Measurements from ENCODE around the gene AFG1L. TPM values are rescaled to one million over a fixed set of nuclear protein-coding genes. Genes with fewer than 3 reads are reported as not detected.
"Not testable (repeated sequence)": the region's sequence is repeated elsewhere in the genome, so short reads cannot be mapped to it uniquely, and the experiment has no call there.

The AFG1L gene
- total and polyA plus RNA-seq, 2 experiments from 2014 or later, result 4.1 to 8.7 TPM

DNA sequence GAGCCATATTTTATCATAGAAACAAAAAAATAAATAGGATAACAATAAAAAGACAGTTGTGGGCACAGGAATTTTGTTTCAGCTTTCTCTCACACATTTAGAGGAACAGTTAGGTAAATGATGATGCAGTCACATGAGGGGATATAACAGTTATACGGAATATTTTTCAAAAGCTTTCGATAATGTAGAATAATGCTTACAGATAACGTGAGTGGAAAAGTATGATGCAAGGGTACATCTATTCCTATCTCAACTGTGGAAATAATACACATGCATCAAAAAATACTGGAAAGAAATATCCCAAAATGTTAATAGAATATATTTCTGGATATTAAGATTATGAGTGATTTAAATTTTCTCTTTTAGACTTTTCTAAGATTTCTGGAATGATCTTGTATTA is 114.0 kb downstream of the AFG1L start (continued):
- TF ChIP-seq, protein P1, sequence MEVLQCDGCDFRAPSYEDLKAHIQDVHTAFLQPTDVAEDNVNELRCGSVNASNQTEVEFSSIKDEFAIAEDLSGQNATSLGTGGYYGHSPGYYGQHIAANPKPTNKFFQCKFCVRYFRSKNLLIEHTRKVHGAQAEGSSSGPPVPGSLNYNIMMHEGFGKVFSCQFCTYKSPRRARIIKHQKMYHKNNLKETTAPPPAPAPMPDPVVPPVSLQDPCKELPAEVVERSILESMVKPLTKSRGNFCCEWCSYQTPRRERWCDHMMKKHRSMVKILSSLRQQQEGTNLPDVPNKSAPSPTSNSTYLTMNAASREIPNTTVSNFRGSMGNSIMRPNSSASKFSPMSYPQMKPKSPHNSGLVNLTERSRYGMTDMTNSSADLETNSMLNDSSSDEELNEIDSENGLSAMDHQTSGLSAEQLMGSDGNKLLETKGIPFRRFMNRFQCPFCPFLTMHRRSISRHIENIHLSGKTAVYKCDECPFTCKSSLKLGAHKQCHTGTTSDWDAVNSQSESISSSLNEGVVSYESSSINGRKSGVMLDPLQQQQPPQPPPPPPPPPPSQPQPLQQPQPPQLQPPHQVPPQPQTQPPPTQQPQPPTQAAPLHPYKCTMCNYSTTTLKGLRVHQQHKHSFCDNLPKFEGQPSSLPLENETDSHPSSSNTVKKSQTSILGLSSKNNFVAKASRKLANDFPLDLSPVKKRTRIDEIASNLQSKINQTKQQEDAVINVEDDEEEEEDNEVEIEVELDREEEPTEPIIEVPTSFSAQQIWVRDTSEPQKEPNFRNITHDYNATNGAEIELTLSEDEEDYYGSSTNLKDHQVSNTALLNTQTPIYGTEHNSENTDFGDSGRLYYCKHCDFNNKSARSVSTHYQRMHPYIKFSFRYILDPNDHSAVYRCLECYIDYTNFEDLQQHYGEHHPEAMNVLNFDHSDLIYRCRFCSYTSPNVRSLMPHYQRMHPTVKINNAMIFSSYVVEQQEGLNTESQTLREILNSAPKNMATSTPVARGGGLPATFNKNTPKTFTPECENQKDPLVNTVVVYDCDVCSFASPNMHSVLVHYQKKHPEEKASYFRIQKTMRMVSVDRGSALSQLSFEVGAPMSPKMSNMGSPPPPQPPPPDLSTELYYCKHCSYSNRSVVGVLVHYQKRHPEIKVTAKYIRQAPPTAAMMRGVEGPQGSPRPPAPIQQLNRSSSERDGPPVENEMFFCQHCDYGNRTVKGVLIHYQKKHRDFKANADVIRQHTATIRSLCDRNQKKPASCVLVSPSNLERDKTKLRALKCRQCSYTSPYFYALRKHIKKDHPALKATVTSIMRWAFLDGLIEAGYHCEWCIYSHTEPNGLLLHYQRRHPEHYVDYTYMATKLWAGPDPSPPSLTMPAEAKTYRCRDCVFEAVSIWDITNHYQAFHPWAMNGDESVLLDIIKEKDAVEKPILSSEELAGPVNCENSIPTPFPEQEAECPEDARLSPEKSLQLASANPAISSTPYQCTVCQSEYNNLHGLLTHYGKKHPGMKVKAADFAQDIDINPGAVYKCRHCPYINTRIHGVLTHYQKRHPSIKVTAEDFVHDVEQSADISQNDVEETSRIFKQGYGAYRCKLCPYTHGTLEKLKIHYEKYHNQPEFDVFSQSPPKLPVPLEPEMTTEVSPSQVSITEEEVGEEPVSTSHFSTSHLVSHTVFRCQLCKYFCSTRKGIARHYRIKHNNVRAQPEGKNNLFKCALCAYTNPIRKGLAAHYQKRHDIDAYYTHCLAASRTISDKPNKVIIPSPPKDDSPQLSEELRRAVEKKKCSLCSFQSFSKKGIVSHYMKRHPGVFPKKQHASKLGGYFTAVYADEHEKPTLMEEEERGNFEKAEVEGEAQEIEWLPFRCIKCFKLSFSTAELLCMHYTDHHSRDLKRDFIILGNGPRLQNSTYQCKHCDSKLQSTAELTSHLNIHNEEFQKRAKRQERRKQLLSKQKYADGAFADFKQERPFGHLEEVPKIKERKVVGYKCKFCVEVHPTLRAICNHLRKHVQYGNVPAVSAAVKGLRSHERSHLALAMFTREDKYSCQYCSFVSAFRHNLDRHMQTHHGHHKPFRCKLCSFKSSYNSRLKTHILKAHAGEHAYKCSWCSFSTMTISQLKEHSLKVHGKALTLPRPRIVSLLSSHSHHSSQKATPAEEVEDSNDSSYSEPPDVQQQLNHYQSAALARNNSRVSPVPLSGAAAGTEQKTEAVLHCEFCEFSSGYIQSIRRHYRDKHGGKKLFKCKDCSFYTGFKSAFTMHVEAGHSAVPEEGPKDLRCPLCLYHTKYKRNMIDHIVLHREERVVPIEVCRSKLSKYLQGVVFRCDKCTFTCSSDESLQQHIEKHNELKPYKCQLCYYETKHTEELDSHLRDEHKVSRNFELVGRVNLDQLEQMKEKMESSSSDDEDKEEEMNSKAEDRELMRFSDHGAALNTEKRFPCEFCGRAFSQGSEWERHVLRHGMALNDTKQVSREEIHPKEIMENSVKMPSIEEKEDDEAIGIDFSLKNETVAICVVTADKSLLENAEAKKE (CRISPR knock-in tag; IDR thresholded peaks at IDR 0.05), result no peak

DNA sequence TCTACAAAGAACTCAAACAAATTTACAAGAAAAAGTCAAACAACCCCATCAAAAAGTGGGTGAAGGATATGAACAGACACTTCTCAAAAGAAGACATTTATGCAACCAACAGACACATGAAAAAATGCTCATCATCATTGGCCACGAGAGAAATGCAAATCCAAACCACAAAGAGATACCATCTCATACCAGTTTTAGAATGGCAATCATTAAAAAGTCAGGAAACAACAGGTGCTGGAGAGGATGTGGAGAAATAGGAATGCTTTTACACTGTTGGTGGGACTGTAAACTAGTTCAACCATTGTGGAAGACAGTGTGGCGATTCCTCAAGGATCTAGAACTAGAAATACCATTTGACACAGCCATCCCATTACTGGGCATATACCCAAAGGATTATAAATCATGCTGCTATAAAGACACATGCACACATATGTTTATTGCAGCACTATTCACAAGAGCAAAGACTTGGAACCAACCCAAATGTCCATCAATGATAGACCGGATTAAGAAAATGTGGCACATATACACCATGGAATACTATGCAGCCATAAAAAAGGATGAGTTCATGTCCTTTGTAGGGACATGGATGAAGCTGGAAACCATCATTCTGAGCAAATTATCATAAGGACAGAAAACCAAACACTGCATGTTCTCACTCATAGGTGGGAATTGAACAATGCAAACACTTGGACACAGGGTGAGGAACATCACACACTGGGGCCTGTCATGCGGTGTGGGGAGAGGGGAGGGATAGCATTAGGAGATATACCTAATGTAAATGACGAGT is 121.4 kb downstream of the AFG1L start:
- H3K27ac ChIP-seq (ENCODE audit: low read depth); H3K36me3 ChIP-seq (ENCODE audit: insufficient read depth); H3K4me1 Mint-ChIP-seq; H3K4me3 Mint-ChIP-seq; H3K4me2 ChIP-seq; H3K27ac Mint-ChIP-seq; H3K79me2 ChIP-seq (replicated peaks; ENCODE audit: insufficient read depth); H3K36me3 Mint-ChIP-seq (ENCODE audit: low read depth); H3K27me3 ChIP-seq (ENCODE audit: insufficient read depth); H3K9me2 ChIP-seq (ENCODE audit: insufficient read depth); H3K4me1 ChIP-seq (ENCODE audit: insufficient read depth); H3F3A ChIP-seq (replicated peaks; ENCODE audit: low read depth); H3K4me3 ChIP-seq; H4K20me1 ChIP-seq (replicated peaks; ENCODE audit: insufficient read depth); H3K27me3 Mint-ChIP-seq (ENCODE audit: insufficient read depth, low read depth, poor library complexity); DNase-seq (ENCODE audit: low spot score); ATAC-seq; H2AFZ ChIP-seq: not testable (repeated sequence)
- H3K9me3 Mint-ChIP-seq, result peaks cover 22% of the 10 kb centered on the region; the same call in 2 of the 3 replicates

DNA sequence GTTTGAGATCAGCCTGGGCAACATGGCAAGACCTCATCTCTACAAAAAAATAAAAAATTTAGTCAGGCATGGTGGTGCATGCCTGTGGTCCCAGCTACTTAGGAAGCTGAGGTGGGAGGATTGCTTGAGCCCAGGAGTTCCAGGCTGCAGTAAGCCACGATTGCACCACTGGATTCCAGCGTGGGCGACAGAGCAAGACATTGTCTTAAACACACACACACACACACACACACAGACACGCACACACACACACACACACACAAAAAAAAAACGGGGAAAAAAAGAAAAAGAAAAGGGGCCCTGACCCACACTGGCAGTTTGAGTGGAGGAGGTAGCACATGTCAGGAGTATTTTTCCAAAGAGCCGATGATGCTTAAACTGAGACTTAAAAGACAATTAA is 122.2 kb downstream of the AFG1L start:
- Mint-ChIP-seq H3K27me3 (ENCODE audit: insufficient read depth, low read depth, poor library complexity) (no peaks in the 10 kb centered on the region), H3K27ac (no peak overlapping the region), H3K4me3 (no peak overlapping the region), H3K4me1 (no peaks in the 10 kb centered on the region), H3K36me3 (ENCODE audit: low read depth) (peaks cover 3% of the 10 kb centered on the region; the same call in 2 of the 3 replicates), H3K9me3 (peaks cover 19% of the 10 kb centered on the region; the same call in 2 of the 3 replicates)
- no peak overlapping the region for H2AFZ ChIP-seq
- no peaks in the 10 kb centered on the region for H3K9me2 ChIP-seq (ENCODE audit: insufficient read depth)
- ATAC-seq, result no peak
- H3K79me2 ChIP-seq (replicated peaks; ENCODE audit: insufficient read depth), result no peaks in the 10 kb centered on the region
- no peaks in the 10 kb centered on the region for H3K27me3 ChIP-seq (ENCODE audit: insufficient read depth)
- no peaks in the 10 kb centered on the region for H3K4me1 ChIP-seq (ENCODE audit: insufficient read depth)
- no peaks in the 10 kb centered on the region for H4K20me1 ChIP-seq (replicated peaks; ENCODE audit: insufficient read depth)
- H3K4me2 ChIP-seq, result no peak overlapping the region
- H3K36me3 ChIP-seq (ENCODE audit: insufficient read depth), result no peaks in the 10 kb centered on the region
- H3K4me3 ChIP-seq, result no peak overlapping the region
- DNase-seq (ENCODE audit: low spot score), result no peak
- no peaks in the 10 kb centered on the region for H3F3A ChIP-seq (replicated peaks; ENCODE audit: low read depth)
- H3K27ac ChIP-seq (ENCODE audit: low read depth), result no peak overlapping the region
- no peak for TF ChIP-seq ETS1 (IDR thresholded peaks at IDR 0.05)

Measured in GM23338 (cell line).